HepG2 (cell line): ENCODE measurements around the gene TOB1. TPM values are rescaled to one million over a fixed set of nuclear protein-coding genes. Genes with fewer than 3 reads are reported as not detected.

Experiments
- CBX5 ChIP-seq: sonication (generic); formaldehyde crosslinking; IDR thresholded peaks from 2 replicates; pipeline ENCODE4 v1.4.0; 2020; ENCODE audit warnings: missing genetic modification reagents, borderline replicate concordance
- CCDC6 ChIP-seq: sonication (generic); formaldehyde crosslinking; IDR thresholded peaks from 2 replicates; pipeline ENCODE4 v1.8.1; 2022; ENCODE audit warnings: mild to moderate bottlenecking, missing genetic modification reagents, moderate library complexity
- FOSL2 ChIP-seq: sonication (generic); formaldehyde crosslinking; IDR thresholded peaks from 2 replicates; pipeline ENCODE4 v1.4.0; 2020; ENCODE audit warnings: missing genetic modification reagents
- GRHL1 ChIP-seq: sonication (generic); formaldehyde crosslinking; conservative IDR thresholded peaks from 2 replicates; pipeline ENCODE4 v1.8.0; 2022; ENCODE audit warnings: missing genetic modification reagents
- NCOA5 ChIP-seq: sonication (generic); formaldehyde crosslinking; IDR thresholded peaks from 2 replicates; pipeline ENCODE4 v1.4.0; 2020; ENCODE audit warnings: missing genetic modification reagents
- NPAS2 ChIP-seq: sonication (generic); formaldehyde crosslinking; IDR thresholded peaks from 2 replicates; pipeline ENCODE4 v1.8.0; 2022; ENCODE audit warnings: mild to moderate bottlenecking, missing genetic modification reagents, borderline replicate concordance
- PHB2 ChIP-seq: fragments of 450-650 bp; IDR thresholded peaks from 2 replicates; pipeline ENCODE4 v1.6.1; 2018; ENCODE audit not compliant: partially characterized antibody
- PHF5A ChIP-seq: IDR thresholded peaks from one replicate; pipeline ENCODE4 v1.6.1; 2018; ENCODE audit warnings: low read depth, missing genetic modification reagents; ENCODE audit not compliant: unreplicated experiment
- PLSCR1 ChIP-seq: sonication (generic); formaldehyde crosslinking; IDR thresholded peaks from 2 replicates; pipeline ENCODE4 v1.5.0; 2020; ENCODE audit warnings: missing genetic modification reagents, mild to moderate bottlenecking, borderline replicate concordance
- POLR2G ChIP-seq: fragments of 200-400 bp; formaldehyde crosslinking; IDR thresholded peaks from 2 replicates; pipeline ENCODE4 v1.6.1; 2018; ENCODE audit warnings: mild to moderate bottlenecking, low read depth, low read length, moderate library complexity
- RBM39 ChIP-seq: fragments of 200-400 bp; formaldehyde crosslinking; IDR thresholded peaks from one replicate; pipeline ENCODE4 v1.6.1; 2018; ENCODE audit warnings: antibody characterized with exemption, mild to moderate bottlenecking, low read depth, low read length; ENCODE audit not compliant: poor library complexity, severe bottlenecking
- REL ChIP-seq: sonication (generic); formaldehyde crosslinking; conservative IDR thresholded peaks from 2 replicates; pipeline ENCODE4 v1.8.0; 2022; ENCODE audit warnings: mild to moderate bottlenecking, missing genetic modification reagents, moderate library complexity
- SMAD3 ChIP-seq: sonication (generic); formaldehyde crosslinking; IDR thresholded peaks from 2 replicates; pipeline ENCODE4 v1.4.0; 2020; ENCODE audit warnings: missing genetic modification reagents
- U2AF1 ChIP-seq: fragments of 200-400 bp; formaldehyde crosslinking; optimal IDR thresholded peaks from 2 replicates; pipeline ENCODE3; 2017; ENCODE audit warnings: mild to moderate bottlenecking, low read depth, low read length
- ZFP91 ChIP-seq: sonication (generic); formaldehyde crosslinking; IDR thresholded peaks from 2 replicates; pipeline ENCODE4 v1.9.0; 2022; ENCODE audit warnings: missing genetic modification reagents, mild to moderate bottlenecking, borderline replicate concordance
- ZMAT3 ChIP-seq: sonication (generic); formaldehyde crosslinking; conservative IDR thresholded peaks from 2 replicates; pipeline ENCODE4 v1.7.0; 2021; ENCODE audit warnings: missing genetic modification reagents
- ZMYM2 ChIP-seq: sonication (generic); formaldehyde crosslinking; IDR thresholded peaks from 2 replicates; pipeline ENCODE4 v1.8.0; 2022; ENCODE audit warnings: mild to moderate bottlenecking, missing genetic modification reagents
- ZNF543 ChIP-seq: sonication (generic); formaldehyde crosslinking; IDR thresholded peaks from 2 replicates; pipeline ENCODE4 v1.4.0; 2020; ENCODE audit warnings: mild to moderate bottlenecking, missing genetic modification reagents
- ZNF720 ChIP-seq: sonication (generic); formaldehyde crosslinking; IDR thresholded peaks from 2 replicates; pipeline ENCODE4 v1.4.0; 2020; ENCODE audit warnings: missing genetic modification reagents
- ZNF749 ChIP-seq: sonication (generic); formaldehyde crosslinking; IDR thresholded peaks from 2 replicates; pipeline ENCODE4 v1.8.0; 2022; ENCODE audit warnings: mild to moderate bottlenecking, missing genetic modification reagents, moderate library complexity, borderline replicate concordance
- ZSCAN29 ChIP-seq: sonication (generic); formaldehyde crosslinking; conservative IDR thresholded peaks from 2 replicates; pipeline ENCODE4 v1.4.0; 2020; ENCODE audit warnings: mild to moderate bottlenecking, missing genetic modification reagents
- polyA plus RNA-seq, 8 experiments: library from polyadenylated mRNA; depleted of rRNA in 3 of 8; stranded (reverse) in 7 of 8; unstranded in 1 of 8; fragments of >200 nt; fragmentation: Illumina TruSeq in 4 of 8; extraction: Trizol in 4 of 8; gene quantifications; 2 replicates each; pipeline versions ENCODE4 v1.2.1 to v1.2.3, GENCODE V29; 2011 to 2016; ENCODE audit warnings: low read depth in 4 of 8, missing spikeins in 1 of 8, mixed read lengths in 1 of 8; ENCODE audit not compliant: insufficient read depth in 1 of 8
- total RNA-seq, 5 experiments: library from RNA; depleted of rRNA; stranded (reverse); fragments of >200 nt; fragmentation: Illumina TruSeq; extraction: Trizol; gene quantifications; 2 replicates each; pipeline ENCODE4 v1.2.3, GENCODE V29; 2016; ENCODE audit warnings: low read depth in 1 of 5
- TF ChIP-seq, protein P1 (sequence below): sonication (generic); formaldehyde crosslinking; IDR thresholded peaks from 2 replicates; pipeline ENCODE4 v1.8.1; 2022; ENCODE audit warnings: low read depth, mild to moderate bottlenecking, missing genetic modification reagents

Gene TOB1
- total and polyA plus RNA-seq, 2 of the 13 experiments (the other 11 are each of a cell fraction or from before 2014, with no cell fraction given), result 21.9 to 57.7 TPM

- TF ChIP-seq PLSCR1 (CRISPR knock-in tag) (peak; percentile 69; the same call in 1 of the 2 replicates), RBM39 (peak; percentile 30), ZSCAN29 (peak; percentile 58; the same call in 1 of the 2 replicates), REL (CRISPR knock-in tag) (peak; percentile 66; the same call in 1 of the 2 replicates), ZFP91 (CRISPR knock-in tag) (peak; percentile 90), SMAD3 (CRISPR knock-in tag) (peak; percentile 94), POLR2G (peak; percentile 81), ZMYM2 (CRISPR knock-in tag) (peak; percentile 80; the same call in 1 of the 2 replicates), GRHL1 (CRISPR knock-in tag) (no peak), PHF5A (CRISPR knock-in tag) (no peak), ZNF543 (CRISPR knock-in tag) (peak; percentile 75), ZMAT3 (CRISPR knock-in tag) (peak; percentile 97), U2AF1 (peak; percentile 51), FOSL2 (peak; percentile 96), NPAS2 (CRISPR knock-in tag) (no peak), ZNF749 (CRISPR knock-in tag) (peak; percentile 93; the same call in 1 of the 2 replicates), ZNF720 (CRISPR knock-in tag) (no peak), CCDC6 (CRISPR knock-in tag) (peak; percentile 95), NCOA5 (CRISPR knock-in tag) (0 out of 2 replicates have a peak, but pooled peaks have one; percentile 90), PHB2 (no peak), CBX5 (CRISPR knock-in tag) (peak; percentile 79; the same call in 1 of the 2 replicates)
- TF ChIP-seq, protein P1, sequence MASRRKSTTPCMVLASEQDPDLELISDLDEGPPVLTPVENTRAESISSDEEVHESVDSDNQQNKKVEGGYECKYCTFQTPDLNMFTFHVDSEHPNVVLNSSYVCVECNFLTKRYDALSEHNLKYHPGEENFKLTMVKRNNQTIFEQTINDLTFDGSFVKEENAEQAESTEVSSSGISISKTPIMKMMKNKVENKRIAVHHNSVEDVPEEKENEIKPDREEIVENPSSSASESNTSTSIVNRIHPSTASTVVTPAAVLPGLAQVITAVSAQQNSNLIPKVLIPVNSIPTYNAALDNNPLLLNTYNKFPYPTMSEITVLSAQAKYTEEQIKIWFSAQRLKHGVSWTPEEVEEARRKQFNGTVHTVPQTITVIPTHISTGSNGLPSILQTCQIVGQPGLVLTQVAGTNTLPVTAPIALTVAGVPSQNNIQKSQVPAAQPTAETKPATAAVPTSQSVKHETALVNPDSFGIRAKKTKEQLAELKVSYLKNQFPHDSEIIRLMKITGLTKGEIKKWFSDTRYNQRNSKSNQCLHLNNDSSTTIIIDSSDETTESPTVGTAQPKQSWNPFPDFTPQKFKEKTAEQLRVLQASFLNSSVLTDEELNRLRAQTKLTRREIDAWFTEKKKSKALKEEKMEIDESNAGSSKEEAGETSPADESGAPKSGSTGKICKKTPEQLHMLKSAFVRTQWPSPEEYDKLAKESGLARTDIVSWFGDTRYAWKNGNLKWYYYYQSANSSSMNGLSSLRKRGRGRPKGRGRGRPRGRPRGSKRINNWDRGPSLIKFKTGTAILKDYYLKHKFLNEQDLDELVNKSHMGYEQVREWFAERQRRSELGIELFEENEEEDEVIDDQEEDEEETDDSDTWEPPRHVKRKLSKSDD (CRISPR knock-in tag), result peak; percentile 78; the same call in 1 of the 2 replicates
Observed at GRCh38 chr17:50893183-50893993, 27.2 kb upstream of the TOB1 start (continued).
